ENCODE results near the gene JAKMIP3. TPM values are rescaled to one million over a fixed set of nuclear protein-coding genes. Genes with fewer than 3 reads are reported as not detected.

JAKMIP3 gene
- total RNA-seq, result under 1 TPM; 0.29 to 0.36 TPM
- polyA plus RNA-seq, result under 1 TPM in 1 of 2 donors, not detected in 1; 0.03 TPM

DNA sequence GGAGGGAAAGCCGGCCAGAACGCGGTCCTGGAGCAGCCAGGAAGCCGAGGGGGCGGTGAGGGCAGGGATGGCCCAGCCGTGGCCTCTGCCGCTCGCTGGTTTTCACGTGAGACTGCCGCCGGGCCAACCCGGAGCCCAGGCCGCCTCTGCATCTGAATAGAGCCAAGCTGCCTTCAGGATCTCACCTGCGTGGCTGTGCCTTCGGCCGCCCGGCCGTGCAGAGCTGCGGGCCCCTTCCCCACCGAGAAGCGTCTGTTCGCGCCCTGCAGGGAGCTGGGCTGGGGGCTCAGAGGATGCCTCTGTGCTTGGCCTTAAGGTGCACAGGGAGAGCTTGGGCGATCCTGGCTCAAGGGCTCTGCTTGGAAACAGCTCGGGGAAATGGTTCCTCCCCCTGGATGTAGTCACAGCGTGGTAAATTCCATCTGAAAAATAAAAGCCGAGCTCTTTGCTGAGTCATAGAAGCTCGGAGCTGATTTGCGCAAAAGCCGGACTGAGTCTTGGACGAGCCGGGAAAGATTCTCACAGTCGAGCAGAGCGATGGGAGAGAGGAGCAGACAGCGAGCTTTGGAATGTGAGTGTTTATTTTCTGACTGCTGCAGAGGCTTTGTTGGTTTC is at the start of gene JAKMIP3:
Gene JAKMIP3 (plus strand): TSS at position 456 of the 615 bp plus-strand sequence. CDS start 38,863 bp downstream, outside the sequence.
- Mint-ChIP-seq H3K4me3 (peak within 1 kb of the TSS; percentile 68 to 82 (median 76)), H3K27me3 (peaks cover 5 to 7% of the 10 kb centered on the region in 2 donors), H3K4me1 (peaks cover 4 to 11% (median 7%) of the 10 kb centered on the region in 4 donors), H3K36me3 (no peaks in the 10 kb centered on the region), H3K27ac (peak within 1 kb of the TSS in 2 of 7 donors; percentile 25 to 79), H3K9me3 (no peaks in the 10 kb centered on the region)
- Histone ChIP-seq H3K27ac (ENCODE audit: low read depth, low read length) (no peak within 1 kb of the TSS), H3K4me3 (ENCODE audit: low read length in 2 of 2) (peak within 1 kb of the TSS in 1 of 2 donors; percentile 11), H3K36me3 (ENCODE audit: insufficient read depth, low read length) (no peaks in the 10 kb centered on the region), H3K9me3 (ENCODE audit: control insufficient read depth in 1 of 2, low read length in 2 of 2) (no peaks in the 10 kb centered on the region), H3K4me1 (ENCODE audit: insufficient read depth, low read length) (no peaks in the 10 kb centered on the region), H3K27me3 (ENCODE audit: insufficient read depth, low read length) (no peaks in the 10 kb centered on the region)
- DNase-seq, result no peak
- POLR2A ChIA-PET (ENCODE audit: partially characterized antibody), result no interaction called here
- intact Hi-C loops (cut with micrococcal nuclease), result no loop called here
- CTCF ChIA-PET (ENCODE audit: partially characterized antibody), result no interaction called here

DNA sequence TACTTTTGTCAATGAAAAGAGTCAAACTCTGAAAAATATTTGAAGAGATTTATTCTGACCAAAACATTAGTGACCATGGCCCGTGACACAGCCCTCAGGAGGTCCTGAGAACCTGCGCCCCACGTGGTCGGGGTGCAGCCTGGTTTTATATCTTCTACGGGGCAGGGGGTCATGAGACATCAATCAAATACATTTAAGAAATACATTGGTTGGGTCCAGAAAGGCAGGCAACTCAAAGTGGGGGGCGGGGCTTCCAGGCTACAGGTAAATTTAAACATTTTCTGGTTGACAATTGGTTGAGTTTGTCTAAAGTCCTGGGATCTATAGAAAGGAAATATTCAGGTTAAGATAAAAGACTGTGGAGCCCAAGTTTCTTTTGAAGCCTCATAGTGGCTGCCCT is 49.2 kb upstream of the JAKMIP3 start:
- Histone ChIP-seq H3K27me3 (ENCODE audit: insufficient read depth, low read length) (no peaks in the 10 kb centered on the region), H3K4me1 (ENCODE audit: insufficient read depth, low read length) (no peaks in the 10 kb centered on the region), H3K27ac (ENCODE audit: low read depth, low read length) (no peak overlapping the region), H3K4me3 (ENCODE audit: low read length in 2 of 2) (no peak overlapping the region), H3K9me3 (ENCODE audit: control insufficient read depth in 1 of 2, low read length in 2 of 2) (no peaks in the 10 kb centered on the region), H3K36me3 (ENCODE audit: insufficient read depth, low read length) (no peaks in the 10 kb centered on the region)
- CTCF ChIA-PET (ENCODE audit: partially characterized antibody), result no interaction called here
- Mint-ChIP-seq H3K4me3 (no peak overlapping the region), H3K27me3 (peaks cover 0 to 2% of the 10 kb centered on the region in 2 donors), H3K36me3 (no peaks in the 10 kb centered on the region), H3K4me1 (no peaks in the 10 kb centered on the region), H3K9me3 (no peaks in the 10 kb centered on the region), H3K27ac (no peak overlapping the region)
- no peak for DNase-seq
- POLR2A ChIA-PET (ENCODE audit: partially characterized antibody), result no interaction called here
- intact Hi-C loops (cut with micrococcal nuclease), result no loop called here

DNA sequence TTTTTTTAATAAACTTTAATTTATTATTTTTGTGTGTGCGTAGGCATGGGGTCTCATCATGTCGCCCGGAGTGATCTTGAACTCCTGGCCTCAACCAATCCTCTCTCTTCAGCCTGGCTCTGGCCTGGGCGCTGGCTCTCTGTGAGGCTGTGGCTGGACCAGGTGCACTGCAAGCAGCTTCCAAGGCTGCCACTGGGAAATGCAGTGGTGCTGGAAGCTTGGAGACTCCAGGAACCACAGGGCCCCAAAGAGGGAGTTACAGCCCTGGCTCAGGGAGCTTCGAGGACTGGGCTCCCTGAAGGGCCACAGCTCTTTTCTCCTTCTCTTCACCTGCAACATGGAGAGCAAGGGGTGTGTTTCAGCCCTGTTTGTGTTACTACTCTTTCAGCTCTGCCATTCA is 47.3 kb upstream of the JAKMIP3 start:
- peaks cover 4 to 7% of the 10 kb centered on the region in 2 donors for H3K27me3 Mint-ChIP-seq
- no peaks in the 10 kb centered on the region for H3K9me3 Mint-ChIP-seq
- intact Hi-C loops (cut with micrococcal nuclease), result no loop called here
- no peak overlapping the region for H3K4me3 Mint-ChIP-seq
- DNase-seq, result no peak
- ChIA-PET POLR2A (ENCODE audit: partially characterized antibody) (no interaction called here), CTCF (ENCODE audit: partially characterized antibody) (interaction anchor here (0.8 to 4.2 kb wide), 2 partner anchors 132 to 135 kb away, joined by 3 to 45 read pairs; no protein-coding TSS in a partner anchor)
- Histone ChIP-seq H3K27me3 (ENCODE audit: insufficient read depth, low read length) (no peaks in the 10 kb centered on the region), H3K4me3 (ENCODE audit: low read length in 2 of 2) (no peak overlapping the region), H3K36me3 (ENCODE audit: insufficient read depth, low read length) (no peaks in the 10 kb centered on the region), H3K27ac (ENCODE audit: low read depth, low read length) (no peak overlapping the region), H3K9me3 (ENCODE audit: control insufficient read depth in 1 of 2, low read length in 2 of 2) (no peaks in the 10 kb centered on the region), H3K4me1 (ENCODE audit: insufficient read depth, low read length) (peaks cover 7% of the 10 kb centered on the region)
- H3K27ac Mint-ChIP-seq, result no peak overlapping the region
- no peaks in the 10 kb centered on the region for H3K36me3 Mint-ChIP-seq
- peaks cover 4 to 7% (median 6%) of the 10 kb centered on the region in 4 donors for H3K4me1 Mint-ChIP-seq

DNA sequence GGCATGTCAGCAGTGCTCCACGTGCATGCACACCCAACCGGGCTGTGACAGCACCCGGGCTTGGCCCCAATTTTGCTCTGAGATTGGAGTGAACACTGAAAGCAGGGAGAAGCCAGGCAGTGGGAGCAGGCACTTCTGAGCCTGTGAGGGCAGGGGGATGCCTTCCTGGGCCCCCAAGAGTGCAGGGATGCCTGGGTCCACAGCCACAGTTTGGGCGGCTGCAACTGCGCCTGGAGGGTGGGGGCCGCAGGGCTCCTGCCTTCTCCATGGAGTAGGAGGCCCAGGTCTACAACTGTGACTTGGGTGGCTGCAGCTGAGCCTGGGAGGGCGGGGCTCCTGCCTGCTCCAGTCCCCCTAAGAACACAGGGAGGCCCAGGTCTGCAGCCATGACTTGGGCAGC is 46.4 kb upstream of the JAKMIP3 start:
- CTCF ChIA-PET (ENCODE audit: partially characterized antibody), result interaction anchor here (1.7 to 4.2 kb wide), 3 partner anchors 9 to 133 kb away, joined by 3 to 45 read pairs (median 4); no protein-coding TSS in a partner anchor
- H3K36me3 Mint-ChIP-seq, result no peaks in the 10 kb centered on the region

DNA sequence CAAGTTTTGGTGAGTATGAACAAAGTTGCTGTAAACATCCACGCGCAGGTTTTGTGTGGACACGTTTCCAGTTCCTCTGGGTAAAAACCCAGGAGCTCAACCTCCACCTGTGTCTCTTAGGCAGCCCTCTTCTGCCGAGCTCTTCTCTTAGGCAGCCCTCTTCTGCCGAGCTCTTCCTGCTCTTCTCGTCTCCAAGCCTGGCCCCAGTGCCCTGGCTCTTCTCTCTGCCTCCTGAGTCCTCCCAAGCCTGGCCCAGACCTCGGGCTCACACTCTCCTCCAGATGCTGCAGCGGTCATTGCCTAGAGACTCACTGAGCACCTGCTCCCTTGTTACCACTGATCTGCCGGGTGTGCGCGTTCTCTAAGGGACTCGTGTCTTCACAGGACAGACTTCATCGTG is 45.3 kb upstream of the JAKMIP3 start:
- Mint-ChIP-seq H3K9me3 (no peaks in the 10 kb centered on the region), H3K27ac (peak overlapping the region in 1 of 7 donors; percentile 80), H3K4me3 (no peak overlapping the region), H3K4me1 (peaks cover 4 to 10% (median 6%) of the 10 kb centered on the region in 4 donors), H3K27me3 (peaks cover 9 to 13% of the 10 kb centered on the region in 2 donors), H3K36me3 (no peaks in the 10 kb centered on the region)
- DNase-seq, result no peak
- Histone ChIP-seq H3K27ac (ENCODE audit: low read depth, low read length) (no peak overlapping the region), H3K9me3 (ENCODE audit: control insufficient read depth in 1 of 2, low read length in 2 of 2) (no peaks in the 10 kb centered on the region), H3K4me3 (ENCODE audit: low read length in 2 of 2) (no peak overlapping the region), H3K27me3 (ENCODE audit: insufficient read depth, low read length) (no peaks in the 10 kb centered on the region), H3K36me3 (ENCODE audit: insufficient read depth, low read length) (no peaks in the 10 kb centered on the region), H3K4me1 (ENCODE audit: insufficient read depth, low read length) (peaks cover 9% of the 10 kb centered on the region)
- intact Hi-C loops (cut with micrococcal nuclease), result no loop called here
- ChIA-PET CTCF (ENCODE audit: partially characterized antibody) (interaction anchor here (0.9 to 4.2 kb wide), 5 partner anchors 10 to 134 kb away, joined by 3 to 45 read pairs (median 4); no protein-coding TSS in a partner anchor), POLR2A (ENCODE audit: partially characterized antibody) (no interaction called here)

More for the DNA sequence above, 46.4 kb upstream of the JAKMIP3 start:
- Mint-ChIP-seq H3K9me3 (no peaks in the 10 kb centered on the region), H3K4me1 (peaks cover 4 to 10% (median 6%) of the 10 kb centered on the region in 4 donors), H3K4me3 (no peak overlapping the region), H3K27ac (no peak overlapping the region), H3K27me3 (peaks cover 4 to 8% of the 10 kb centered on the region in 2 donors)
- no peaks in the 10 kb centered on the region for H3K9me3 ChIP-seq (ENCODE audit: control insufficient read depth in 1 of 2, low read length in 2 of 2)
- H3K36me3 ChIP-seq (ENCODE audit: insufficient read depth, low read length), result no peaks in the 10 kb centered on the region
- H3K27ac ChIP-seq (ENCODE audit: low read depth, low read length), result no peak overlapping the region
- POLR2A ChIA-PET (ENCODE audit: partially characterized antibody), result no interaction called here
- intact Hi-C loops (cut with micrococcal nuclease), result no loop called here
- no peak overlapping the region for H3K4me3 ChIP-seq (ENCODE audit: low read length in 2 of 2)
- H3K27me3 ChIP-seq (ENCODE audit: insufficient read depth, low read length), result no peaks in the 10 kb centered on the region
- peaks cover 9% of the 10 kb centered on the region for H3K4me1 ChIP-seq (ENCODE audit: insufficient read depth, low read length)
- DNase-seq, result no peak

DNA sequence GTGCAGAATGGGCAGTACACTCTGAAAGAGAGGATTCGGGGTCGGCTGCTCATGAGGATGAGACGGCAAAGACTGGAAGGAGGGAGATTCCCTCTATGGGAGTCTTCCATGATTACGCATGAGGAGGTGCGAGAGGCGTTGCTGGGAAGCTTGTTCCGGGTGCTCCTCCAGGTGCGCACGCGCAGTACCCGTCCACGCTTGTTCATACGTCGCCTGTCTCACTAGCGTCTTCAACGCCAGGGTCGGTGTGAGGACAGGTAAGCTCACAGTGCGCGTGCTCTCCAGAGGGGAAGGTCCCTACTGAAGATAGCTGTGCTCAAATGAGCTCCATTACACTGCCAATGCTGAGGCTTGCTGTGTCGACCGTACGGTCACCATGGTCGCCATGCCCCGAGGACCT is 44.7 kb upstream of the JAKMIP3 start:
- H3K4me3 ChIP-seq (ENCODE audit: low read length in 2 of 2), result no peak overlapping the region
- DNase-seq, result no peak
- H3K27ac ChIP-seq (ENCODE audit: low read depth, low read length), result no peak overlapping the region
- no peaks in the 10 kb centered on the region for H3K9me3 Mint-ChIP-seq
- H3K9me3 ChIP-seq (ENCODE audit: control insufficient read depth in 1 of 2, low read length in 2 of 2), result no peaks in the 10 kb centered on the region
- H3K36me3 Mint-ChIP-seq, result no peaks in the 10 kb centered on the region
- no peaks in the 10 kb centered on the region for H3K27me3 ChIP-seq (ENCODE audit: insufficient read depth, low read length)
- intact Hi-C loops (cut with micrococcal nuclease), result no loop called here
- H3K4me1 ChIP-seq (ENCODE audit: insufficient read depth, low read length), result peaks cover 9% of the 10 kb centered on the region
- H3K36me3 ChIP-seq (ENCODE audit: insufficient read depth, low read length), result no peaks in the 10 kb centered on the region
- ChIA-PET CTCF (ENCODE audit: partially characterized antibody) (interaction anchor here (0.9 to 4.2 kb wide), 4 partner anchors 40 to 135 kb away, joined by 3 to 45 read pairs (median 4); no protein-coding TSS in a partner anchor), POLR2A (ENCODE audit: partially characterized antibody) (no interaction called here)
- no peak overlapping the region for H3K27ac Mint-ChIP-seq
- no peak overlapping the region for H3K4me3 Mint-ChIP-seq
- H3K4me1 Mint-ChIP-seq, result peaks cover 4 to 10% (median 6%) of the 10 kb centered on the region in 4 donors
- peaks cover 10 to 16% of the 10 kb centered on the region in 2 donors for H3K27me3 Mint-ChIP-seq

DNA sequence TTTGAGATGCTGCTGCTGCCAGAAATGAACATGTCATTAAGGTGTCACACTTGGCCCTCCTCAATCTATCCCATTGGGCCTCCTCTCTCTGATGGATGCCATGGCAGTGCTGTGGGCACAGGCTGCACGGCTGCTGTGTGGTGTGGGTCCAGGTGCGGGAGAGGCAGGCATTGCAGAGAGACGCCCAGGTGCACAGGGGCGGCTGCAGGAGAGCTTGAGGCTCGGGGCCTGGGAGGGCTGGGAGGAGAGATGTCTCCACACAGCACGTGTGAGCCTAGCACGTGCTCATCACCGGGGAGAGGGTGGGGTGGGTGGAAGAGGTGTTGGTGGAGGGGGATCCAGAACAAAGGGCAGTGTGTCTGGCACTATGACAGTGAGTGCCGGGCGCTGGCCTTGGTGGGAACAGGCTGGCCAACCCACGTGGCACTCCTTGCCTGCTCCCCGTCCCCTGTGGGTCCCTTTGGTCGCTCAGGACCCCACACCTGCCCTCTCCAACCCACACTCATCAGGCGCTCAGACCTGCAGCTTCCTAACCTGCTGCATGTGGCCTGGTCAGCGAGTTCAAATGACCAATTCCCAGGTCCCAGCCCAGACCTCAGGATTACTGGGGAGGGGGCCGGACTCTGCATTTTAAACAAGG is 44.1 kb upstream of the JAKMIP3 start:
- Histone ChIP-seq H3K27me3 (ENCODE audit: insufficient read depth, low read length) (no peaks in the 10 kb centered on the region), H3K9me3 (ENCODE audit: control insufficient read depth in 1 of 2, low read length in 2 of 2) (no peaks in the 10 kb centered on the region), H3K4me3 (ENCODE audit: low read length in 2 of 2) (no peak overlapping the region), H3K4me1 (ENCODE audit: insufficient read depth, low read length) (peaks cover 9% of the 10 kb centered on the region), H3K36me3 (ENCODE audit: insufficient read depth, low read length) (no peaks in the 10 kb centered on the region), H3K27ac (ENCODE audit: low read depth, low read length) (no peak overlapping the region)
- Mint-ChIP-seq H3K9me3 (no peaks in the 10 kb centered on the region), H3K27me3 (peaks cover 12 to 17% of the 10 kb centered on the region in 2 donors), H3K27ac (no peak overlapping the region), H3K4me3 (no peak overlapping the region), H3K4me1 (peaks cover 4 to 10% (median 6%) of the 10 kb centered on the region in 4 donors), H3K36me3 (no peaks in the 10 kb centered on the region)
- DNase-seq, result no peak
- CTCF ChIA-PET (ENCODE audit: partially characterized antibody), result interaction anchor here (1.3 to 4.2 kb wide), 3 partner anchors 11 to 135 kb away, joined by 4 to 45 read pairs (median 8); no protein-coding TSS in a partner anchor
- POLR2A ChIA-PET (ENCODE audit: partially characterized antibody), result no interaction called here
- intact Hi-C loops (cut with micrococcal nuclease), result no loop called here
